Measurements from ENCODE around the gene TMEM47.

TMEM47 gene

GRCh38 chrX:34584781-34585180 is 72.3 kb downstream of the TMEM47 start:
- DNase-seq: no peak

DNA sequence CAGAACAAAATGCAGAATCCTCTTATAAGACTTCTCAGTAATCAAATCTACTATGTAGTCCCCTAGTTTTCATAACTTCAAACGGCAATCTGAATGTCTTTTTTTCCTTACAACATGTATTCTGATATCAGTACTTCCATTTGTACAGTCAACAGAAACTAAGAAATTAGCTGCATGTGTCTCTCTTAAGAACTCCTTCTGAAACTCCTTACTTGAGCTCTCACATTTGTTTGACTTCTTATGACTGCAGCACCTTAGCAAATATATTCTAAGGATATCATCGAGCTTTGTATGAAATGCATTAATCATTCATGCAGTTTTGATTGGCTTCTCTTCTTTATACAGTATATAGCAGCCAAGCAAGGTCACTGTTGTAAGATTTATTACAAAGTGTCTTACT is 77.0 kb downstream of the TMEM47 start:
- DNase-seq: no peak

DNA sequence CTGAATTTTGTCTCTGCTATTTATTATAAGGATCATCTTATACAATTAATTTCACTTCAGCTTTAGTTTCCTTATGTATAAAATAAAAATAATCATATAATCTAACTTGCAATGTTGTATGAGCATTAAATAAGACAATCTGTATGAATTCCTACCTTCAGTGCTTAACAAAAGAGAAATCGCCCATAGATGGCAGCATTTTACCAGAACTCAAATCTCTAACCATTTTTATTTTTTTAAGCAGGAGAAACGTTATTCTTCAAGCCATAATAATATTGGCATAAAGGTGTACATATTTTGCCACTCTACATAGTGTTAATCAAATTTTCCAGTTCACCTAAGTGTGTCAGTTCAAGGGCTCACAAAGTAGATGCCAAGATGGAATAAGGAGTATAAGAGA is 78.8 kb downstream of the TMEM47 start:
- DNase-seq: no peak

Data from CD4-positive, alpha-beta T cell treated with Interleukin-15 for 1 hour (primary cell).